ENCODE data around the gene MGP. TPM values are rescaled to one million over a fixed set of nuclear protein-coding genes. Genes with fewer than 3 reads are reported as not detected.

MGP gene
- polyA plus RNA-seq, 1 of the 3 experiments (the other 2 are of a cell fraction): 76.2 TPM

GRCh38 chr12:14893506-14894250 is 8.0 kb upstream of the MGP start (continued):
- no peak for TF ChIP-seq REST (IDR thresholded peaks at IDR 0.05; ENCODE audit: low read depth, low read length)

- CTCF ChIA-PET: interaction anchor here (0.8 to 1.9 kb wide), 3 partner anchors 10 to 82 kb away, joined by 3 to 5 read pairs (median 4); no protein-coding TSS in a partner anchor
- Histone ChIP-seq H3F3A (replicated peaks; ENCODE audit: insufficient read depth) (no peaks in the 10 kb centered on the region), H3K9me3 (no peaks in the 10 kb centered on the region), H3K79me2 (ENCODE audit: insufficient read depth) (no peaks in the 10 kb centered on the region), H3K9ac (no peak overlapping the region), H4K20me1 (ENCODE audit: insufficient read depth) (no peaks in the 10 kb centered on the region), H3K27me3 (ENCODE audit: insufficient read depth) (no peaks in the 10 kb centered on the region), H3K36me3 (replicated peaks in 1 of 2; ENCODE audit: control insufficient read depth in 1 of 2, insufficient read depth in 2 of 2, low read length in 1 of 2) (no peaks in the 10 kb centered on the region), H2AFZ (ENCODE audit: low read depth) (no peak overlapping the region), H3K27ac (ENCODE audit: low read depth in 2 of 2, low read length in 1 of 2) (no peak overlapping the region), H3K9me2 (no peaks in the 10 kb centered on the region), H3K4me3 (ENCODE audit: low read depth in 2 of 2, low read length in 1 of 2) (no peak overlapping the region), H3K4me2 (no peak overlapping the region), H3K4me1 (ENCODE audit: control insufficient read depth in 1 of 2, insufficient read depth in 2 of 2, low read depth in 1 of 2, low read length in 1 of 2) (peaks cover 4 to 19% of the 10 kb centered on the region in 2 experiments)
- TF ChIP-seq MAX (IDR thresholded peaks at IDR 0.05; ENCODE audit: low read depth) (no peak), RAD21 (IDR thresholded peaks at IDR 0.05; ENCODE audit: low read length) (peak; percentile 51), SMC3 (IDR thresholded peaks at IDR 0.05; ENCODE audit: low read depth, low read length) (peak; percentile 41), CTCF (IDR thresholded peaks at IDR 0.05) (peak; percentile 30), TAF1 (IDR thresholded peaks at IDR 0.05; ENCODE audit: borderline replicate concordance, low read depth, low read length) (no peak)
- POLR2A ChIA-PET: no interaction called here
- WGBS (ENCODE audit: low lambda C conversion rate): 71% methylated on average over 7 of the region's 7 CpGs
- DNase-seq: no peak
Measured at GRCh38 chr12:14892726-14893505, 7.3 kb upstream of the MGP start.

All from SK-N-SH (cell line).